Coronary artery (tissue), 2 donors: ENCODE data around the gene KRTAP4-6.
"Not testable (repeated sequence)": the region's sequence is repeated elsewhere in the genome, so short reads cannot be mapped to it uniquely, and the experiment has no call there.

Source experiments
- DNase-seq: peaks from one replicate; pipeline ENCODE4 v3.0.0-alpha.2; 2017; ENCODE audit warnings: low spot score
- H3K27ac ChIP-seq, 2 donors: fragments of 200-600 bp; sonication (generic); one replicate each; pipeline ENCODE4 v1.5.1; 2016 to 2019
- H3K4me3 ChIP-seq: fragments of 200-600 bp; sonication (generic); 2 replicates; pipeline ENCODE4 v1.5.1; 2016; ENCODE audit warnings: mild to moderate bottlenecking, moderate library complexity
- CTCF ChIP-seq: fragments of 200-600 bp; sonication (generic); IDR thresholded peaks from one replicate; pipeline ENCODE4 v1.5.1; 2019; ENCODE audit warnings: antibody characterized with exemption

The KRTAP4-6 gene

GRCh38 chr17:41111151-41111885, 29.0 kb downstream of the KRTAP4-6 start:
- no peak for DNase-seq
- Histone ChIP-seq H3K27ac (no peak overlapping the region), H3K4me3 (no peak overlapping the region)
- TF ChIP-seq CTCF: no peak

- not testable (repeated sequence) for DNase-seq, H3K4me3 ChIP-seq, H3K27ac ChIP-seq
Observed at GRCh38 chr17:41108728-41109386, 31.5 kb downstream of the KRTAP4-6 start.

- no peak for TF ChIP-seq CTCF
- no peak for DNase-seq
- Histone ChIP-seq H3K27ac (no peak overlapping the region), H3K4me3 (no peak overlapping the region)
Observed at GRCh38 chr17:41107941-41108450, 32.3 kb downstream of the KRTAP4-6 start.

GRCh38 chr17:41105347-41105746, 35.0 kb downstream of the KRTAP4-6 start, which contains the start of gene KRTAP4-9:
KRTAP4-9 (plus strand) TSS chr17:41105389; CDS start chr17:41105389, 0 bp downstream.
- H3K4me3 ChIP-seq: not testable (repeated sequence)

GRCh38 chr17:41104386-41105038, 35.8 kb downstream of the KRTAP4-6 start:
- not testable (repeated sequence) for H3K4me3 ChIP-seq, DNase-seq, H3K27ac ChIP-seq

More at GRCh38 chr17:41105347-41105746, 35.0 kb downstream of the KRTAP4-6 start, which contains the start of gene KRTAP4-9:
- not testable (repeated sequence) for H3K27ac ChIP-seq, DNase-seq

GRCh38 chr17:41103896-41104295, 36.4 kb downstream of the KRTAP4-6 start:
- no peak for TF ChIP-seq CTCF
- Histone ChIP-seq H3K27ac (no peak overlapping the region), H3K4me3 (no peak overlapping the region)
- DNase-seq: no peak

- TF ChIP-seq CTCF: no peak
- DNase-seq: no peak
- Histone ChIP-seq H3K4me3 (no peak within 1 kb of the TSS), H3K27ac (no peak within 1 kb of the TSS)
Observed at GRCh38 chr17:41101586-41102259, 38.6 kb downstream of the KRTAP4-6 start, which contains the start of gene KRTAP4-16. KRTAP4-16 (minus strand) TSS chr17:41102209; CDS start chr17:41102209, 0 bp downstream.

GRCh38 chr17:41099682-41100480, 40.5 kb downstream of the KRTAP4-6 start:
- not testable (repeated sequence) for DNase-seq, H3K27ac ChIP-seq, H3K4me3 ChIP-seq
